Esophagus (tissue), 2 donors: ENCODE data around the gene MTHFD1L. TPM values are rescaled to one million over a fixed set of nuclear protein-coding genes. Genes with fewer than 3 reads are reported as not detected.
A peak's percentile ranks its signal among the peaks of the same experiment; 100 is the strongest.

Experiments used
- H3K27ac ChIP-seq, 2 donors: one replicate each; pipeline ENCODE4 v1.5.1; 2013; ENCODE audit warnings: low read depth in 2 of 2, mild to moderate bottlenecking in 2 of 2, inconsistent platforms in 1 of 2, low read length in 1 of 2, moderate library complexity in 1 of 2
- H3K27me3 ChIP-seq, 2 donors: one replicate each; pipeline ENCODE4 v1.6.1; 2013; ENCODE audit warnings: low read length in 2 of 2, control low read depth in 1 of 2, mild to moderate bottlenecking in 1 of 2; ENCODE audit not compliant: insufficient read depth in 2 of 2, control insufficient read depth in 1 of 2
- H3K36me3 ChIP-seq, 2 donors: one replicate each; pipeline ENCODE4 v1.6.1; 2013; ENCODE audit warnings: low read length in 1 of 2; ENCODE audit not compliant: control insufficient read depth in 2 of 2, insufficient read depth in 2 of 2
- H3K4me1 ChIP-seq, 2 donors: one replicate each; pipeline ENCODE4 v1.6.1; 2013; ENCODE audit warnings: low read length in 1 of 2; ENCODE audit not compliant: control insufficient read depth in 2 of 2, insufficient read depth in 2 of 2
- H3K4me3 ChIP-seq, 2 donors: one replicate each; pipeline ENCODE4 v1.5.1; 2013; ENCODE audit warnings: low read length in 2 of 2, mild to moderate bottlenecking in 2 of 2, low read depth in 1 of 2, moderate library complexity in 1 of 2
- H3K9me3 ChIP-seq, 2 donors: one replicate each; pipeline ENCODE4 v1.6.1; 2013; ENCODE audit warnings: mild to moderate bottlenecking in 2 of 2, low read depth in 1 of 2, low read length in 1 of 2, moderate library complexity in 1 of 2; ENCODE audit not compliant: control insufficient read depth in 2 of 2, insufficient read depth in 1 of 2
- WGBS, 2 donors: extraction: QIAGEN DNeasy Blood & Tissue Kit; methylation state at CpG; one replicate each; pipeline ENCODE4 v1.1.7; 2013; 5-methylcytosine and 5-hydroxymethylcytosine counted together
- polyA plus RNA-seq, 2 donors: library from polyadenylated mRNA; stranded (reverse); fragments of 200-250 nt; gene quantifications; one replicate each; pipeline ENCODE4 v1.2.3, GENCODE V29; 2013
- donor health status: healthy with polysubstance abuse.
- donor health status: Bipolar disorder and iron deficiency.

Gene MTHFD1L
- polyA plus RNA-seq, 2 donors, result 1.6 to 4.1 TPM

DNA sequence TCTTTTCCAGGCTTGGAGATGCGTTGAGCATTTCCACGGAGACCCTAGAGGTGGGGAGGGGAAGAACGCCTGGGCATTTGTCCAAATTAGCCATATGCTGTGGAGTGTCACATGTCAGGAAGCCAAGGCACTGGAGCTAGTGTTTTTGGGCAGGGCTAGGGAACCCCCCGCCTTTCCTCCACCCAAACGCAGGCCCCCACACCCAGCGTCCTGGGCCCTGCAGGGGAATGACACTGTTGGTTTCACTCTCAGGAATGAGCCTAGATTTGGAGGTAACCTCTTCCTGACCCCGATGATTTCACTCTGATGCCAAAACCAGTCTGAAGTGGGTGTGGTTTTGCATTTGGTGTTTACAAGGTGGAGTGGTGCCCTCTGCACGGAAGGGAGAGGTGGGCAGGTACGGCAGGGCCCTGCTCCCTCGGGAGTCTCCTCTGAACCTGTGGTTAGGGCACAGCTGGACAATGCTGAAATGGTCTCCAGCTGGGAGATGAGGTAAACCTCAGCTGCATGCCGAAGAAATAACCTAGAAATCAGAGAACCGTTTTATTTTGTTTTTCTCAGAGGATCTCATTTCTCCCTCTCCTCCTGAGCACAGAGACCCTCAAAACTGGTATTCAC lies 29.5 kb downstream of the MTHFD1L start:
- Histone ChIP-seq H3K36me3 (no peaks in the 10 kb centered on the region), H3K27ac (peak overlapping the region in 1 of 2 donors; percentile 29), H3K27me3 (no peaks in the 10 kb centered on the region), H3K4me3 (no peak overlapping the region), H3K9me3 (no peaks in the 10 kb centered on the region), H3K4me1 (peaks cover 0 to 5% of the 10 kb centered on the region in 2 donors)
- WGBS, 2 donors, result 35 to 47% methylated on average over 12 of the region's 12 CpGs

DNA sequence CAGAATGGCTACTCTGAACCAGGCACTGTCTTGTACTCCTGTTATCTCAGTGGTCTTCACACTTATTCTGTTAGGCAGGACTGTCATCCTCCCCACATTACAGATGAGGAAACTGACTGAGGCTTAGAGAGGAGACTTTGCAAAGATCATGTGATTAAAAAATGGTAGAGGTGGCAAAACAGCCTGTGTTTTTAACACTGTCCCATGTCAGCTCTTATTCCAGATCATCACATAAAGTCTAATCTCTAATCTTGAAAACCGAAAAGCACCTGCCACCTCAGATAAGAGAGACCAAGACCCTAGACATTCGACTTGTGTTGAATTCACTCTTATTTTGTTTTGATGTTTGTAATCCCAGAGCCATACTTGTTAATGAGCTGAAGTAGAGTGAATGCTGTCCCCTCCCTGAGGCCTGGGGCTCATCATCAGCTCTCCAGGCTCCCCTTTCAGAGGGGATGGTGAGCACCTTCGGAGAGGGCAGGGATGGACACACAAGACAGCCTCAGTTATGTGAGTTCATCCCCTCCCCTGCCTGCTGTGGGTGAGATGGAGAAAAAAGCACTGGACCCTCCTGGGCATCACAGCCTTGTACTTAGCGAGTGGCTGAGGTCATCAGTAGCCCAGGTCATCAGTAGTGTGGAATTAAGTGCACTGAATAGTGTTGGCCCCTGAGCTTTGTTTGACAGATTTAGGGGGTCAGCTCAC lies 30.6 kb downstream of the MTHFD1L start:
- Histone ChIP-seq H3K4me1 (peaks cover 0 to 5% of the 10 kb centered on the region in 2 donors), H3K9me3 (no peaks in the 10 kb centered on the region), H3K27ac (no peak overlapping the region), H3K36me3 (no peaks in the 10 kb centered on the region), H3K4me3 (no peak overlapping the region), H3K27me3 (no peaks in the 10 kb centered on the region)
- WGBS, 2 donors, result 65 to 68% methylated on average over 4 of the region's 4 CpGs

DNA sequence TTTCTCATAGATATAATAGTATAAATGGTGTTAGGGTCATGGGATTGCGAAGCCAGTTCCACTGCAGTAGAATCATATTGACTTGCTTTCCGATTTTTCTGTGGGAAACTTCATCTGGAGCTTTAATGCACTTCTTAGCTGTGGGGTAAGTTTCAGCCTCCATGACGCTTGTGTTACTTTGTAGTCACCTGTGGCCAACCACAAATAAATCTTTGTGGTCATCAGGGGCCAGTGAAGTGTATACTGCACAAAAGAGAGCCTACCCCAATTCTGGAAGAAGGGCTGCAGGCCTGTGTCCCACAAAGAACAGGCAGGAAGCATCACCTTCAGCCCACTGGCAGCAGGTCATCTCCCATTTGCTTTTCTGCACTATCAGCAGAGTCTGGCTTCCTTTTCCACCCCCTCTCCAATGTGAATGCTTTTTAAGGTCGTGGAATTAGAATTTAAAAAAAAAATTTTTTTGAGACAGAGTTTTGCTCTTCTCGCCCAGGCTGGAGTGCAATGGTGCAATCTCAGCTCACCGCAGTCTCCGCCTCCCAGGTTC lies 32.0 kb downstream of the MTHFD1L start:
- Histone ChIP-seq H3K27ac (no peak overlapping the region), H3K4me1 (peaks cover 0 to 5% of the 10 kb centered on the region in 2 donors), H3K9me3 (no peaks in the 10 kb centered on the region), H3K36me3 (no peaks in the 10 kb centered on the region), H3K4me3 (no peak overlapping the region), H3K27me3 (no peaks in the 10 kb centered on the region)
- WGBS, 2 donors, result 88 to 89% methylated on average over 7 of the region's 7 CpGs

DNA sequence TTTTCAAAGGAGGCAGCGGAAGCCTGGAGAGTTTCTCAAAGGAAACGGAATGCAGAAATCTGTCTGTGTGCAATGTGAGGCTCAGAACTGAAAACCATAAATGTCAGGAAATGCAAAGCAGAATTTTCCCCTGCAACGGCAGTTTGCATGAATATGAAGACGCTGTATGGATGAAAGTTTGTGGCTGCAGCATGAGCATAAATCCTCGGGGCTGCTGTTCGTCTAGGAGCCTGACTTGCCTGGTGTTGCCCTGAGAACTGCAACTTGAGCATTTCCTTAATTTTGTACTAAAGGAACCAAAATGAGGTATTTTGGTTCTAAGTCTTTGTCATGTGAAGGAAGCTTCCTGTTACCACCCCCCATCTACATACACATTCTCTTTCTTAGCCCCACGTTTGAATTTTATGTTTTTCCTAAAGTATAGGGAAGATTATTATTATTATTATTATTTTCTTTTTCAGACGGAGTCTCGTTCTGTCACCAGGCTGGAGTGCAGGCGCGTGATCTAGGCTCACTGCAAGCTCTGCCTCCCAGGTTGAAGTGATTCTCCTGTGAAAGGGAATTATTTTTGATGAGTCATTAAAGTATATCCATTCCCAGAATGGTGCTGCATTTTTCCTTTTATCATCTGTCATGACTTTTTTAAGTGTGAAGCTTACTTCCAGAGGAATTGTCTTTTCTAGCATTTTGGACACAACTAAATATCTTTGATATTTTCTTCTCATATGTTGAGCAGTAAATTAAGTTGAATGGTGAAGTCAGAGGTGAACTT lies 33.1 kb downstream of the MTHFD1L start:
- no peaks in the 10 kb centered on the region for H3K9me3 ChIP-seq
- peaks cover 0 to 5% of the 10 kb centered on the region in 2 donors for H3K4me1 ChIP-seq
- no peak overlapping the region for H3K4me3 ChIP-seq
- no peaks in the 10 kb centered on the region for H3K36me3 ChIP-seq
- no peaks in the 10 kb centered on the region for H3K27me3 ChIP-seq
- 82 to 84% methylated on average over 11 of the region's 11 CpGs for WGBS, 2 donors
- no peak overlapping the region for H3K27ac ChIP-seq

DNA sequence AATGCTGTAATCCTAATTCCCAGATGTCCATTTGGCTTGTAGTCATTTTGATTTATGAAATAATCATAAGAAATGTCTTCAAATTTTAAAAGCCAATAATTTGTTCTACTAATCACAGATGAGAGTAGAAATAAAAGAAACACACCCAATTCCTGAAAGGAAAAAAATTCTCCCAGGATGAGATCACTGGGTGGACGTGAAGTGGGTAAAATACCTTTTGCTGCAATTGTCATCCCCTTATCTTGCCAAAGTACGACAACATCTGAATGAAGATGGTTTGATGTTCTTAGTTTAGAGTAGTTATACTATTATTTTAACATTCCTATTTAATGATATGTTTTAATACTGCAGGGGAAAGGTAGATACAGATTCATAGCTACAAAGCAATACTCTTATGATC lies 33.7 kb downstream of the MTHFD1L start:
- Histone ChIP-seq H3K27me3 (no peaks in the 10 kb centered on the region), H3K36me3 (no peaks in the 10 kb centered on the region), H3K4me3 (no peak overlapping the region), H3K27ac (no peak overlapping the region), H3K4me1 (peaks cover 0 to 5% of the 10 kb centered on the region in 2 donors), H3K9me3 (no peaks in the 10 kb centered on the region)
- 75 to 83% methylated on average over 2 of the region's 2 CpGs for WGBS, 2 donors

DNA sequence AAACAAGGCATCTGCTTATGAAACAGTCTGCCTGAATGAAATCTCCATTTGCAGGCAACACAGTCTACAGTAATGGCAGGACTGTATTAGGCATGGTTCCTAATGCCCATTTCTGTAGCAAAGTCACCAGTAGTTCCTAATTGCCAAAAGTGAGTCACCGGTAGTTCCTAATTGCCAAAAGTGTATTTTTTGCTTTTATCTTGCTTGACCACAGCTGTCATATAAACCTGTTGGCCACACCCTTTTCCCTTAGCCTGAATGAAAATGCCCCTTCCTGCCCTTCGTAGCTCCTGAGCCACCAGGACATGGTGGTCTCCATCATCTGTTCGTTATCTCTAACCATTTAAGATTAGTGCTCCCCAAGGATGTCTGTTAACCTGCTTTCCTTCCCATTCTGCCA lies 34.5 kb downstream of the MTHFD1L start:
- Histone ChIP-seq H3K4me1 (peaks cover 0 to 2% of the 10 kb centered on the region in 2 donors), H3K27me3 (no peaks in the 10 kb centered on the region), H3K9me3 (no peaks in the 10 kb centered on the region), H3K4me3 (no peak overlapping the region), H3K27ac (no peak overlapping the region), H3K36me3 (no peaks in the 10 kb centered on the region)
- 83 to 91% methylated on average over 3 of the region's 3 CpGs for WGBS, 2 donors

DNA sequence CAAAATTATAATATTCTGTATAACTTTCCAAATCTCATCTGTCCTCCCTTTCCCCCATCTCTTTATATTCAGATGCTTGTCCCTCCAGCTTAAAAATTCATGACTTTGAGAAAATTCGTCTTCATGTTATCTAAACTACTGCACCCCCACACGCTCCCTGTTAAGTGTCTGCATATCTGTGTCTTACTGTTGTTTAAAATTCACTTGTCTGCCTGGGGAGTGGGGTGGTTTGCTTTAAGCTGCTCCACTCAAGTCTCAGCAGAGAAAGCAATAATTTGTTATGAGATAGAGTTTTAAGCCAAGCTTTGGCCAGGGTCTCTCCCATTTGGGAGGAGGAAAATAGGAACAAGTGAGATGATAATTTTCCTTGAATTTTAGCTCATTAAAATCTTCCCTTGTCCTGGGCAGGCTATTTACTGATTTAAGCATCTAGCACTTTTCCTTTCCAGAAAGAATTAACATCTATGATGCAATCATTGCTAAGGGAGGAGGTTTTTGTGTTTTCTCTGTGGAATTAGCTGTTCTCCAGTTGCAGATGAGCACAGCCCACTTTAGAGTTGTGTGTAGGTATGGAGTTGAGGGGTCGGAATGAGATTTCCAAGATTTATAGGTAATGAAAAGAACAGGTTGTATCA lies 36.8 kb downstream of the MTHFD1L start:
- Histone ChIP-seq H3K4me3 (no peak overlapping the region), H3K27ac (no peak overlapping the region), H3K9me3 (no peaks in the 10 kb centered on the region), H3K36me3 (no peaks in the 10 kb centered on the region), H3K27me3 (no peaks in the 10 kb centered on the region), H3K4me1 (no peaks in the 10 kb centered on the region)
- WGBS, 2 donors, result 78 to 84% methylated on average over 3 of the region's 3 CpGs

DNA sequence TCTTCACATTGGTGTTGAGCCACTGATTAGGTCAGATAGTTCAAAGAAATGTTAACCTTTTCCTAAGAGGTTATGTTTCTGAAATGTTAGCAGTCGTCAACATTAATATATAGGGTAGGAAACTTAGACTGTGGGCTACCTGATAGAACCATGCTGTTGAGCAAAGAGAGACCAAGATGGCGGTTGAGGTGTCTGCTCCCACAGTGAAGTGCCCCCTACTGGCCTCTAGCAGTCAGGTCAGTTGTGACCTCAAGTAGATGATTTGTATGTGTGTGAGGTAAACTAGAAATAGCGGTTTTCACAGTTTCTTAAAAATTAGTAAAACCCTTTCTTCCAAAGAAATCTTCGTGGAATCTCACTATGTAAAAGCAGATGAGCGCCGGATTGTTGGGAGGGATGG lies 40.3 kb downstream of the MTHFD1L start:
- no peaks in the 10 kb centered on the region for H3K9me3 ChIP-seq
- H3K27ac ChIP-seq, result no peak overlapping the region
- H3K4me1 ChIP-seq, result no peaks in the 10 kb centered on the region
- no peak overlapping the region for H3K4me3 ChIP-seq
- no peaks in the 10 kb centered on the region for H3K27me3 ChIP-seq
- WGBS, 2 donors, result 82 to 87% methylated on average over 6 of the region's 6 CpGs
- no peaks in the 10 kb centered on the region for H3K36me3 ChIP-seq

DNA sequence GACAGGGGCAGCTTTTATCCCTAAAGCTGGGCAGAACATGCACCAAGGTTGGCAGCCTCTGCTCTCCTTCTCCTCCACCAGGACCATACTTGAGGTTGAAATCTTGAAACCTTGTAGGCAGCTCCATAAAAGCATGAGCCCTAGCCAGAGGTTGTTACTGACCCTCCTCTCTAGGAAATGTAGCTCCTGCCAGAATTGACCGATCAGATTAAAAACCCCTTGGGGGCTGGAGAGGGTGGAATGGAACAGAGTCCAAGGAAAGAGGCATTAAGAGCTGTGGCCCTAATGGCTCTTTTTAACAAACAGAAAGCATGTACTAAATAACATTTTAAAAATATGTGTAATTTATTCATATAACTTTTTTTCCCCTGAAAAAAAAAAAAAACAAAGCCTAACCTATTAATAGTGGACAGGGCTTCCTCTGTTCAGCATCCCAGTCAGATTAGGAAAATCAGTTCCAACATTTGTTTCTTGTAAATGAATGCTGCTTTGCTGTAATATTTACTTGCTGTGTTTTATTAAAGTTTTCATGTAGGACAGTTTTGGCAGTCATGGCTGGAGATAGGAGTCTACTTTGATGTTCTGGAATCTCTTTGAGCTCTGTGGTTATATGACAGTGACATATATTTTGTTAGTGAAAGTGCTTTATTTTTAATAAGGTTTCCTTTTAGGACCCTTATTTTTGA lies 41.3 kb downstream of the MTHFD1L start:
- H3K4me1 ChIP-seq, result no peaks in the 10 kb centered on the region
- H3K4me3 ChIP-seq, result no peak overlapping the region
- no peak overlapping the region for H3K27ac ChIP-seq

More for the DNA sequence above, 41.3 kb downstream of the MTHFD1L start:
- Histone ChIP-seq H3K36me3 (no peaks in the 10 kb centered on the region), H3K27me3 (no peaks in the 10 kb centered on the region), H3K9me3 (no peaks in the 10 kb centered on the region)
- 61 to 82% methylated on average over 1 of the region's 1 CpG for WGBS, 2 donors
